Keratinocyte (primary cell): Measurements from ENCODE around the gene LAMB1.

Experiments used
- CTCF ChIP-seq, 3 experiments: IDR thresholded peaks in 1 of 3; conservative IDR thresholded peaks in 1 of 3; optimal IDR thresholded peaks in 1 of 3; 2 replicates in 2 of 3; 3 replicates in 1 of 3; pipeline versions ENCODE3 to v1.5.1; 2011; ENCODE audit warnings: low read length in 3 of 3, mild to moderate bottlenecking in 3 of 3, moderate library complexity in 2 of 3, control low read depth in 1 of 3, inconsistent platforms in 1 of 3; ENCODE audit not compliant: insufficient read depth in 2 of 3; ENCODE audit errors: extremely low read depth in 1 of 3
- EZH2 ChIP-seq: IDR thresholded peaks from one replicate; pipeline ENCODE4 v1.6.1; 2012; ENCODE audit warnings: inconsistent platforms, mild to moderate bottlenecking, low read length, moderate library complexity

GRCh38 chr7:107902381-107902780, 100.6 kb downstream of the LAMB1 start:
- no peak for TF ChIP-seq CTCF (optimal IDR thresholded peaks at IDR 0.05 in 1 of 3, IDR thresholded peaks at IDR 0.05 in 1 of 3, conservative IDR thresholded peaks at IDR 0.05 in 1 of 3; ENCODE audit: extremely low read depth in 1 of 3, insufficient read depth in 2 of 3, low read length in 3 of 3)
- TF ChIP-seq EZH2 = no peak
